ENCODE data around the gene IGDCC3. TPM values are rescaled to one million over a fixed set of nuclear protein-coding genes. Genes with fewer than 3 reads are reported as not detected.

The IGDCC3 gene
- total RNA-seq, 6 donors from 2014 or later: 0.10 to 0.29 TPM; not detected in 4

- Histone ChIP-seq H3K27ac (no peak overlapping the region), H3K27me3 (no peaks in the 10 kb centered on the region), H3K4me1 (peaks cover 0 to 7% (median 2%) of the 10 kb centered on the region in 4 donors), H3K9me3 (no peaks in the 10 kb centered on the region), H3K36me3 (no peaks in the 10 kb centered on the region), H3K4me3 (no peak overlapping the region)
- TF ChIP-seq POLR2A (IDR thresholded peaks at IDR 0.05) (no peak), CTCF (IDR thresholded peaks at IDR 0.05) (no peak), EP300 (IDR thresholded peaks at IDR 0.05) (no peak), POLR2AphosphoS5 (IDR thresholded peaks at IDR 0.05) (no peak)
- ATAC-seq (ENCODE audit: low FRiP score in 2 of 2): no peak
- DNase-seq: no peak
- WGBS, 2 donors: 33 to 34% methylated on average over 7 of the region's 7 CpGs
These were observed 30.7 kb upstream of the IGDCC3 start for GRCh38 chr15:65408324-65409035.

- H3K27me3 ChIP-seq: no peaks in the 10 kb centered on the region
- H3K36me3 ChIP-seq: no peaks in the 10 kb centered on the region
- H3K4me1 ChIP-seq: peaks cover 2 to 12% (median 7%) of the 10 kb centered on the region in 4 donors
- H3K9me3 ChIP-seq: no peaks in the 10 kb centered on the region
- ATAC-seq (ENCODE audit: low FRiP score in 2 of 2) (no peak), DNase-seq (no peak)
- H3K4me3 ChIP-seq: no peak overlapping the region
- 72 to 87% methylated on average over 10 of the region's 10 CpGs for WGBS, 2 donors
- no peak overlapping the region for H3K27ac ChIP-seq
- TF ChIP-seq CTCF (IDR thresholded peaks at IDR 0.05) (no peak), EP300 (IDR thresholded peaks at IDR 0.05) (no peak)
These were observed 28.7 kb upstream of the IGDCC3 start for GRCh38 chr15:65406424-65407000.

- no peak overlapping the region for H3K27ac ChIP-seq
- 83 to 89% methylated on average over 7 of the region's 7 CpGs for WGBS, 2 donors
- H3K4me3 ChIP-seq: no peak overlapping the region
- no peaks in the 10 kb centered on the region for H3K27me3 ChIP-seq
- no peaks in the 10 kb centered on the region for H3K36me3 ChIP-seq
- ATAC-seq (ENCODE audit: low FRiP score in 2 of 2) (no peak), DNase-seq (no peak)
- no peak for TF ChIP-seq POLR2AphosphoS5 (IDR thresholded peaks at IDR 0.05)
- TF ChIP-seq EP300 (IDR thresholded peaks at IDR 0.05): no peak
- TF ChIP-seq CTCF (IDR thresholded peaks at IDR 0.05): no peak
- no peak for TF ChIP-seq POLR2A (IDR thresholded peaks at IDR 0.05)
- peaks cover 8 to 18% (median 13%) of the 10 kb centered on the region in 4 donors for H3K4me1 ChIP-seq
- no peaks in the 10 kb centered on the region for H3K9me3 ChIP-seq
These were observed 28.1 kb upstream of the IGDCC3 start for GRCh38 chr15:65405791-65406423.

GRCh38 chr15:65404186-65404872 is 26.5 kb upstream of the IGDCC3 start:
- no peak for TF ChIP-seq EP300 (IDR thresholded peaks at IDR 0.05)
- no peak for TF ChIP-seq CTCF (IDR thresholded peaks at IDR 0.05)
- TF ChIP-seq POLR2AphosphoS5 (IDR thresholded peaks at IDR 0.05): no peak
- no peak for TF ChIP-seq POLR2A (IDR thresholded peaks at IDR 0.05)
- DNase-seq (no peak), ATAC-seq (ENCODE audit: low FRiP score in 2 of 2) (no peak)
- H3K27ac ChIP-seq: no peak overlapping the region
- no peak overlapping the region for H3K4me3 ChIP-seq
- H3K36me3 ChIP-seq: no peaks in the 10 kb centered on the region
- no peaks in the 10 kb centered on the region for H3K27me3 ChIP-seq
- H3K4me1 ChIP-seq: peaks cover 8 to 22% (median 15%) of the 10 kb centered on the region in 4 donors
- WGBS, 2 donors: 77 to 82% methylated on average over 6 of the region's 6 CpGs
- H3K9me3 ChIP-seq: no peaks in the 10 kb centered on the region

Measured in upper lobe of left lung (tissue), 6 donors.